C4-2B (cell line): ENCODE data around the gene C3.

Experiments used
- ZFX ChIP-seq: fragments of 450-650 bp; IDR thresholded peaks from 2 replicates; pipeline ENCODE4 v1.6.1; 2017
- TF ChIP-seq, protein P1 (sequence below): fragments of 450-650 bp; conservative IDR thresholded peaks from 2 replicates; pipeline ENCODE4 v1.5.1; 2017; ENCODE audit warnings: mild to moderate bottlenecking

GRCh38 chr19:6737284-6737872 lies 16.9 kb upstream of the C3 start, which contains the start of gene GPR108:
- TF ChIP-seq, protein P1, sequence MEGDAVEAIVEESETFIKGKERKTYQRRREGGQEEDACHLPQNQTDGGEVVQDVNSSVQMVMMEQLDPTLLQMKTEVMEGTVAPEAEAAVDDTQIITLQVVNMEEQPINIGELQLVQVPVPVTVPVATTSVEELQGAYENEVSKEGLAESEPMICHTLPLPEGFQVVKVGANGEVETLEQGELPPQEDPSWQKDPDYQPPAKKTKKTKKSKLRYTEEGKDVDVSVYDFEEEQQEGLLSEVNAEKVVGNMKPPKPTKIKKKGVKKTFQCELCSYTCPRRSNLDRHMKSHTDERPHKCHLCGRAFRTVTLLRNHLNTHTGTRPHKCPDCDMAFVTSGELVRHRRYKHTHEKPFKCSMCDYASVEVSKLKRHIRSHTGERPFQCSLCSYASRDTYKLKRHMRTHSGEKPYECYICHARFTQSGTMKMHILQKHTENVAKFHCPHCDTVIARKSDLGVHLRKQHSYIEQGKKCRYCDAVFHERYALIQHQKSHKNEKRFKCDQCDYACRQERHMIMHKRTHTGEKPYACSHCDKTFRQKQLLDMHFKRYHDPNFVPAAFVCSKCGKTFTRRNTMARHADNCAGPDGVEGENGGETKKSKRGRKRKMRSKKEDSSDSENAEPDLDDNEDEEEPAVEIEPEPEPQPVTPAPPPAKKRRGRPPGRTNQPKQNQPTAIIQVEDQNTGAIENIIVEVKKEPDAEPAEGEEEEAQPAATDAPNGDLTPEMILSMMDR = no peak
- TF ChIP-seq ZFX = no peak
